Thymus (tissue), 11 donors: Measurements from ENCODE around the gene CLPX. TPM values are rescaled to one million over a fixed set of nuclear protein-coding genes. Genes with fewer than 3 reads are reported as not detected.

Source experiments
- DNase-seq, 9 donors: peaks; one replicate each; pipeline ENCODE4 v3.0.0-alpha.2; 2013; ENCODE audit warnings: low spot score in 9 of 9, low read depth in 6 of 9, missing footprints in 1 of 9
- H3K27ac ChIP-seq, 2 donors: one replicate each; pipeline ENCODE4 v1.5.1; 2013; ENCODE audit warnings: control low read depth in 1 of 2, low read depth in 1 of 2, low read length in 1 of 2, mild to moderate bottlenecking in 1 of 2, moderate library complexity in 1 of 2
- H3K27me3 ChIP-seq, 2 donors: one replicate each; pipeline ENCODE4 v1.5.1; 2013; ENCODE audit warnings: low read length in 1 of 2; ENCODE audit not compliant: control insufficient read depth in 2 of 2, insufficient read depth in 1 of 2
- H3K36me3 ChIP-seq, 2 donors: one replicate each; pipeline ENCODE4 v1.5.1; 2013; ENCODE audit warnings: low read length in 1 of 2, mild to moderate bottlenecking in 1 of 2, moderate library complexity in 1 of 2; ENCODE audit not compliant: control insufficient read depth in 2 of 2, insufficient read depth in 2 of 2
- H3K4me1 ChIP-seq, 2 donors: one replicate each; pipeline ENCODE4 v1.5.1; 2013; ENCODE audit warnings: low read length in 2 of 2; ENCODE audit not compliant: control insufficient read depth in 2 of 2, insufficient read depth in 2 of 2
- H3K4me3 ChIP-seq, 2 donors: one replicate each; pipeline ENCODE4 v1.5.1; 2013; ENCODE audit warnings: low read length in 2 of 2, control low read depth in 1 of 2, mild to moderate bottlenecking in 1 of 2
- H3K9me3 ChIP-seq, 2 donors: one replicate each; pipeline ENCODE4 v1.5.1; 2013; ENCODE audit warnings: low read length in 1 of 2, mild to moderate bottlenecking in 1 of 2; ENCODE audit not compliant: control insufficient read depth in 2 of 2, insufficient read depth in 1 of 2
- WGBS: extraction: QIAGEN DNeasy Blood & Tissue Kit; methylation state at CpG from one replicate; pipeline ENCODE4 v1.1.7; 2013; 5-methylcytosine and 5-hydroxymethylcytosine counted together
- polyA plus RNA-seq: library from polyadenylated mRNA; stranded (reverse); fragments of 200-250 nt; gene quantifications from one replicate; pipeline ENCODE4 v1.2.3, GENCODE V29; 2013
- total RNA-seq: library from RNA; stranded (reverse); fragments of 120-200 nt; gene quantifications from one replicate; pipeline ENCODE4 v1.2.4, GENCODE V29; 2013
- donor health status: healthy.

The CLPX gene
- total and polyA plus RNA-seq, 2 donors: 23.5 to 42.0 TPM

DNA sequence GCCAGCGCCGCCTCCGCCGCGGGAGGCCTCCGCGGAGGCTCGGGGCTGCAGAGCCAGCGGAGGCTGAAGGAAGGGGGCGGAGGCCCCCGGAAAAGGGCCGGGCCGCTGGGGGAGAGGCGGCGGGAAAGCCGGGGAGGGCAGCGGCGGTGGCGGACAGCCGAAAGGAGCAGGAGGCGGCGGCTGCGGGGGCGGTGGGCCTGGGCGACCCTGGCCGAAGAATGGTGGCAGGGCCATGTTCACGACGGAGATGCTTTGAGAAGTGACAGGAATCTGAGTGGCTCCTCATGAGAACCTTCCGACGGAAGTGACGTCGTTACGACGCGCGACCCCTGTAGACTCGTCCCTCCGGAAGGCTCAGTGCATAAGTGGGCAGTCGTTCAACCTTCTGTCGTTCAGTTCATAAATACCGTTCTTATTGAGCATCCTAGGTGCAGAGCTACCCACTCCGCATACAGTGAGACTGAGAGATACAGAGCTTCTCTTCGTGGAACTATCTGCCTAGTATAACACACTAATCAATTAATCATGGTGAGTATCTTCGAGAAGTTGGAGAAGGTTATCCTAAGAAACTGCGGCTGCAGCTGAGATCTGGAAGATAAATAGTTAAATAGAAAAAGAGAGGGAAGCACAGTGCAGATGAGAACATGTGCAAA lies 51.5 kb downstream of the CLPX start, which contains the start of gene PDCD7:
TSS of gene PDCD7 (minus strand) at position 261 of the 653 bp plus-strand sequence. CDS start at position 234, 27 bp downstream.
- H3K36me3 ChIP-seq: peaks cover 14 to 20% of the 10 kb centered on the region in 2 donors
- DNase-seq: peak; percentile 88 to 96 (median 92)
- WGBS: under 1% methylated on average over 45 of the region's 45 CpGs

DNA sequence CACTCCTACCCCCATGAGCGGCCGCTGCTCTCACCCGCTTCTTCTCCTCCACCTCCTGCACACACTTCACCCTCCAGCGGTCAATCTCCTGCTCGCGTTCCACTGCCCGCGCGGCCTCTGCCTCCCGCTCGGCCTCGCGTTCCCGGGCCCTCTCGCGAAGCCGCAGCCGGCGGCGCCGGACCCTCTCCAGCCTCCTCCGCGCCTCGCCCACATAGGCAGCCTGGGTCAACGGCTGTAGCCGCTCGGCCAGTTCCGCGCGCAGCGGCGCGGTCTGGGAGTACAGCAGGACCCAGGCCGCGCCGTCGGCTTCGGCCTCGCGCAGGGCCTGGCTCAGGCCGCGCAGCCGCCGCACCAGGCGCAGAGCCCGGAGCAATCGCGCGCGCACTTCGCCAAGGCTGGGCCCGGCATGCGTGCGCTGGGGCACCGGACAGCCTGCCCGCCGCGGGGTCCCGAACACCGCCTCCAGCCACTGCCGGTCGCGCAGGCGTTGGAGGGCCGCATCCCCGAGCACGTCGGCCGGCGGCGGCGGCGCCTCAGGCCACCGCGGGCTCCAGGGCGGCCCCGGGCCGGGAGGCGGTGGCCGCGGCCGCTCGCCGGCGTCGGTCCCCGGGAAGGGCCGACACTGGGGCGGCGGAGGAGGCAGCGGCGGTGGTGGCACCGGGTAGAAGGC lies 52.1 kb downstream of the CLPX start:
- Histone ChIP-seq H3K27ac (peak overlapping the region in 1 of 2 donors; percentile 92), H3K4me1 (peaks cover 9 to 13% of the 10 kb centered on the region in 2 donors), H3K27me3 (no peaks in the 10 kb centered on the region), H3K4me3 (peak overlapping the region; percentile 53 to 97), H3K36me3 (peaks cover 20 to 26% of the 10 kb centered on the region in 2 donors), H3K9me3 (peaks cover 0 to 6% of the 10 kb centered on the region in 2 donors)
- WGBS: under 1% methylated on average over 93 of the region's 93 CpGs
- DNase-seq: peak in 4 of 9 donors; percentile 9 to 35 (median 14)

More for the DNA sequence above, 51.5 kb downstream of the CLPX start, which contains the start of gene PDCD7:
- Histone ChIP-seq H3K9me3 (peaks cover 0 to 6% of the 10 kb centered on the region in 2 donors), H3K4me3 (peak within 1 kb of the TSS; percentile 53 to 97), H3K27me3 (no peaks in the 10 kb centered on the region), H3K27ac (peak within 1 kb of the TSS; percentile 71 to 92), H3K4me1 (peaks cover 9 to 13% of the 10 kb centered on the region in 2 donors)

DNA sequence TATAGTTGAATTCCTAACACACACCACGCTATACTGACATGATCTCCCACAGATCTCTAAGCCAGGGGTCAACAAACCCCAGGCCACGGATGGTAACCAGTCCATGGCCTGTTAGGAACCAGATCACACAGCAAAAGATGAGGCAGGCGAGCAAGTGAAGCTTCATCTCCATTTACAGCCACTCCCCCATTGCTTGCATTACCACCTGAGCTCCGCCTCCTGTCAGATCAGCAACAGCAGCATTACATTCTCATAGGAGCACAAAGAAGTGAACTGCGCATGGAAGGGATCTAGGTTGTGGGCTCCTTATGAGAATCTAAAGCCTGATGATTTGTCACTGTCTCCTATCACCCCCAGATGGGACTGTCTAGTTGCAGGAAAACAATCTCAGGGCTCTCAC lies 54.2 kb downstream of the CLPX start:
- Histone ChIP-seq H3K27ac (no peak overlapping the region), H3K36me3 (peaks cover 34 to 42% of the 10 kb centered on the region in 2 donors)

DNA sequence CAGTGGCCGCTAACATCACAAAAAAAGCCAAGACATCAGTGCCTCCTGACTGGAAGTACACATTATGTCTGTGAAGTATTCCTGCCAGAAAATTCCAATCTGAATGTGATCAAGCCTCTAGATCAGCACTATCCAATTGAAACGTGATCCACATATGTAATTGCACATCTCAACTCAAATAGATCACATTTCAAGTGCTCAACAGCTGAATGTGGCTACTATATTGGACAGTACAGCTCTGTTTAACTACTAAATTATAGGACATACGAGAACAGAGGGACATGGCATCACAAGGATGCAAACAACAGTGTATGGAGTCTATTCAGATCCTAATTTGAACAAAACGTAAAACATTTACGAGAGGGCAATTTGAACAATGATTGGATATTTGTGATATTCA lies 69.6 kb downstream of the CLPX start:
- H3K27ac ChIP-seq: no peak overlapping the region

More for the DNA sequence above, 54.2 kb downstream of the CLPX start:
- Histone ChIP-seq H3K27me3 (no peaks in the 10 kb centered on the region), H3K4me1 (peaks cover 9 to 13% of the 10 kb centered on the region in 2 donors), H3K9me3 (no peaks in the 10 kb centered on the region), H3K4me3 (no peak overlapping the region)
- no peak for DNase-seq
- 97% methylated on average over 5 of the region's 5 CpGs for WGBS

DNA sequence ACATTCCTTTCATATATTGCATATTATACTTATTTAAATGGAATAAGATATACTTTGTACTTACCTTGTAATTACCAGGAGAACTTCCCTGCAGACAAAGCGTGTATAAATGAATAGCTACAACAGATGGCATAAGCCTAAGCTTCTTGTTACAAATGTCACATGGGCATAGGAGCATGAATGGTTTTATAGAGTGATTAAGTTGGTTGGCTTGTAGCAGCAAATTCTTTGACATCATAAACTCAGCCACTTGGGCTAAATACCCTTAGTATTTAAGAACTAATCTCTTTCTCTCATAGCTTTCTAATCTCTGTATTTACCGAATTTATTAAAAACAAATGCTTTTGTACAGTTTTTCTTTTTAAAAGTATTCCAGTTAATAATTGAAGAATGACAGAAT lies 70.1 kb downstream of the CLPX start, which contains the start of gene UBAP1L:
TSS of gene UBAP1L (minus strand) at position 115 of the 400 bp plus-strand sequence. CDS start 8,985 bp downstream, outside the sequence.
- Histone ChIP-seq H3K27me3 (no peaks in the 10 kb centered on the region), H3K4me3 (no peak within 1 kb of the TSS), H3K9me3 (no peaks in the 10 kb centered on the region), H3K27ac (no peak within 1 kb of the TSS), H3K36me3 (peaks cover 53 to 54% of the 10 kb centered on the region in 2 donors), H3K4me1 (no peaks in the 10 kb centered on the region)
- DNase-seq: no peak
- over 99% methylated on average over 2 of the region's 2 CpGs for WGBS

More for the DNA sequence above, 69.6 kb downstream of the CLPX start:
- Histone ChIP-seq H3K36me3 (peaks cover 54 to 55% of the 10 kb centered on the region in 2 donors), H3K27me3 (no peaks in the 10 kb centered on the region), H3K9me3 (no peaks in the 10 kb centered on the region), H3K4me3 (no peak overlapping the region), H3K4me1 (no peaks in the 10 kb centered on the region)
- DNase-seq: no peak
- WGBS: 97% methylated on average over 5 of the region's 5 CpGs

DNA sequence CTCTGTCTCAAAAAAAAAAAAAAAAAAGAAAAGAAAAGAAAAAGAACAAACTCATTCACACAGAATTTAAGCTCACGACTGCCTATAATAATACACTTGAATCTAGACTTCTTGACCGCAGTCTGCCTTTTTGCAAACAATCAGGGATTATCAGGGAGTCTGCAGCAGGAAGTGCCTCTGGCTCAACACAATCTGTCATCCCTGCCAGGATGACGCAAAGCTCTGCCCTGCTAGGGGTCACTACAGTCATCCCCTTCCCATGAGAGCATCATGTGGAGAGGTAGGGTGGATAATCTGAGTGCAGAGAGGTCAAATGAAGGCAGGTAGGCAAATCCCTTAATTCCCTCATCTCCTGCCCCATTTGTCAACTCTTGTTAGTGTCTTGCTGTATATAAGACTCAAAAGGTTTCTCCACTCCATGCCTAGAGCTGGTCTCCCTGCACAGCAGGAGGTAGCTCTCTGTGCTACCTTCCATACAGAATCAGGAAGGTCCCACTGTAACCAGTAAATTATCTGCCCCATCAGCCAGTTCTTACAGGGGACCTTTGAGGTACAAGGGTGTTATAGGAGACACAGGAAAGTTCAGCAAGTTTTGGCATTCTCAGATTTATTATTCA lies 74.4 kb downstream of the CLPX start:
- Histone ChIP-seq H3K4me1 (no peaks in the 10 kb centered on the region), H3K27ac (no peak overlapping the region), H3K4me3 (no peak overlapping the region), H3K36me3 (peaks cover 31 to 34% of the 10 kb centered on the region in 2 donors), H3K27me3 (no peaks in the 10 kb centered on the region), H3K9me3 (no peaks in the 10 kb centered on the region)
- WGBS: 97% methylated on average over 3 of the region's 3 CpGs
- no peak for DNase-seq

DNA sequence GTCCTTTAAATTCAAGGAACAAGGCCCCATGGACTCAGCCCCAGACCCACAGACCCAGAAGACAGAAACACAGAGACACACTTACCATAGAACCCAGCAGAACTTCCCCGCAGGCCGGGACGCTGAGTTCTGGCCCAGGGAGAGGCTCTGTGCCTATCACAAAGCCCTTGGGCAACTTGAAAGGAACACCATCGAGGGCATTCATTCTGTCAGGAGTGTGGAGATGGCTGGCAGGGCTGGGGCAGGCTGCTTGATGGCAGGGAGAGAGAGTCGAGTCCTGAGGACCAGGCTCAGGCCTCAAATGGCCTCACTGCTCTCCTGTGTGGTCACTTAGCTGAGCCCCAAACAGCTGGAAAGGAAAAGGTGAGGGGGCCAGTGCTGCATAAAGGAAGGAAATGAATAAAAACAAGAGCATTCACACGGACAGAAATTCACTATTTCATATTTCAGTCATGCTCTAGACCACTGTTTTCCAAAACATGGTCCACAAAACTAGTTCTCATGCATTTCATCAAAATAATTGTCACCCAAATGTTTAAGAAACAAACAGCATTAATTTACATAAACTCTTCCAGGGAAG lies 79.0 kb downstream of the CLPX start:
- Histone ChIP-seq H3K36me3 (peaks cover 16 to 28% of the 10 kb centered on the region in 2 donors), H3K27me3 (no peaks in the 10 kb centered on the region), H3K27ac (no peak overlapping the region), H3K4me1 (no peaks in the 10 kb centered on the region), H3K4me3 (no peak overlapping the region), H3K9me3 (no peaks in the 10 kb centered on the region)
- DNase-seq: no peak
- WGBS: 84% methylated on average over 6 of the region's 6 CpGs

DNA sequence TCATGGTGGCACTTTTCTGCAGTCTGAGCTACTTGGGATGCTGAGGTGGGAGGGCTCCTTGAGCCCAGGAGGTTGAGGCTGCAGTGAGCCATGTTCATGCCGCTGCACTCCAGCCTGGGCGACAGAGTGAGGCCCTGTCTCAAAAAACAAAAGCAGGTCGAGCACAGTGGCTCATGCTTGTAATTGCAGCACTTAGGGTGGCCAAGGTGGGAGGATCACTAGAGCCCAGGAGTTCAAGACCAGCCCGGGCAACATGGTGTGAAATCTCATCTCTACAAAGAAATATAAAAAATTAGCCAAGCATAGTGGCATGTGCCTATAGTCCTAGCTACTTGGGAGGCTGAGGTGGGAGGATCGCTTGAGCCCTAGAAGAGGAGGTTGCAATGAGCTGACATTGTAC lies 80.1 kb downstream of the CLPX start:
- DNase-seq: no peak
- peaks cover 26 to 37% of the 10 kb centered on the region in 2 donors for H3K36me3 ChIP-seq
- WGBS: 95% methylated on average over 5 of the region's 5 CpGs

More for the DNA sequence above, 80.1 kb downstream of the CLPX start:
- Histone ChIP-seq H3K9me3 (no peaks in the 10 kb centered on the region), H3K4me1 (no peaks in the 10 kb centered on the region), H3K4me3 (no peak overlapping the region), H3K27me3 (no peaks in the 10 kb centered on the region), H3K27ac (no peak overlapping the region)
